HG03060 (cell line): ENCODE results near the gene VPS41.
"Not testable (repeated sequence)": the region's sequence is repeated elsewhere in the genome, so short reads cannot be mapped to it uniquely, and the experiment has no call there.

Experiments
- ATAC-seq: cut with Tn5 transposase; IDR thresholded peaks from one replicate; pipeline ENCODE4 v1.9.1; 2021; ENCODE audit warnings: low read depth, moderate number of reproducible peaks; ENCODE audit not compliant: unreplicated experiment

The VPS41 gene

GRCh38 chr7:38858259-38858884 is 50.6 kb downstream of the VPS41 start:
- ATAC-seq: no peak

- no peak for ATAC-seq
Measured at GRCh38 chr7:38855867-38856266, 53.1 kb downstream of the VPS41 start.

- no peak for ATAC-seq
Measured at GRCh38 chr7:38855386-38855785, 53.6 kb downstream of the VPS41 start.

- not testable (repeated sequence) for ATAC-seq
Measured at GRCh38 chr7:38854947-38855346, 54.0 kb downstream of the VPS41 start.

- ATAC-seq: no peak
Measured at GRCh38 chr7:38851321-38851720, 57.7 kb downstream of the VPS41 start.

- no peak for ATAC-seq
Measured at GRCh38 chr7:38846280-38846679, 62.7 kb downstream of the VPS41 start.

GRCh38 chr7:38844952-38845563 is 63.9 kb downstream of the VPS41 start:
- ATAC-seq: no peak

GRCh38 chr7:38842746-38843145 is 66.2 kb downstream of the VPS41 start:
- no peak for ATAC-seq

GRCh38 chr7:38840736-38841460 is 68.1 kb downstream of the VPS41 start:
- ATAC-seq: no peak

- no peak for ATAC-seq
Measured at GRCh38 chr7:38839851-38840250, 69.1 kb downstream of the VPS41 start.

- ATAC-seq: no peak
Measured at GRCh38 chr7:38838725-38839385, 70.1 kb downstream of the VPS41 start.

GRCh38 chr7:38834357-38834756 is 74.6 kb downstream of the VPS41 start:
- no peak for ATAC-seq

- ATAC-seq: no peak
Measured at GRCh38 chr7:38833329-38833728, 75.7 kb downstream of the VPS41 start.

GRCh38 chr7:38831259-38831996 is 77.6 kb downstream of the VPS41 start:
- ATAC-seq: no peak

- no peak for ATAC-seq
Measured at GRCh38 chr7:38830826-38831225, 78.2 kb downstream of the VPS41 start.

GRCh38 chr7:38829488-38830165 is 79.4 kb downstream of the VPS41 start:
- ATAC-seq: no peak

GRCh38 chr7:38828026-38828425 is 81.0 kb downstream of the VPS41 start:
- no peak for ATAC-seq

GRCh38 chr7:38825721-38826440 is 83.1 kb downstream of the VPS41 start:
- no peak for ATAC-seq

- ATAC-seq: no peak
Measured at GRCh38 chr7:38824948-38825347, 84.0 kb downstream of the VPS41 start.
